Neural cell (in vitro differentiated cells): ENCODE data around the gene UTP14A. TPM values are rescaled to one million over a fixed set of nuclear protein-coding genes. Genes with fewer than 3 reads are reported as not detected.

Source experiments
- polyA plus RNA-seq: library from polyadenylated mRNA; depleted of rRNA; stranded (reverse); fragments of >200 nt; gene quantifications from 2 replicates; pipeline ENCODE4 v1.2.3, GENCODE V29; 2014

Gene UTP14A
- polyA plus RNA-seq, 1 donor from 2014 or later: 10.5 TPM

Other genes starting within 250 kb of the UTP14A start
- not detected in 2 replicates for gene XPNPEP2, start 167.2 kb upstream of the UTP14A start, polyA plus RNA-seq
- not detected in 2 replicates for gene SASH3, start 126.2 kb upstream of the UTP14A start, polyA plus RNA-seq
- gene ZDHHC9, start 62.3 kb upstream of the UTP14A start, polyA plus RNA-seq: 24.9 and 30.4 TPM in 2 replicates
- gene BCORL1, start 76.5 kb downstream of the UTP14A start, polyA plus RNA-seq: 1.0 and 1.1 TPM in 2 replicates
- not detected in 2 replicates for gene ELF4, start 204.3 kb downstream of the UTP14A start, polyA plus RNA-seq